IMR-90 (cell line): Measurements from ENCODE around the gene SLC18A3. TPM values are rescaled to one million over a fixed set of nuclear protein-coding genes. Genes with fewer than 3 reads are reported as not detected.

Source experiments
- ATAC-seq: fragments of 200-7000 bp; cut with Tn5 transposase; 2 replicates; pipeline ENCODE4 v1.9.1; 2020; ENCODE audit warnings: low read depth, mild to moderate bottlenecking, moderate library complexity
- BruUV-seq: library from RNA; stranded (reverse); fragments of 400-500 nt; replicated peaks from 2 replicates; lab custom pipeline; 2021; lab: Mats Ljungman, UMichigan
- CTCF ChIA-PET: fragments of 300-600 bp; formaldehyde crosslinking; extraction: SDS; loops from one replicate; lab custom pipeline; 2021; ENCODE audit warnings: antibody characterized with exemption; lab: Yijun Ruan, JAX
- POLR2A ChIA-PET: fragments of 300-600 bp; sonication (Branson Sonifier 250); formaldehyde crosslinking; loops from one replicate; lab custom pipeline; 2022; ENCODE audit warnings: antibody characterized with exemption; ENCODE audit not compliant: unreplicated experiment; lab: Charles Lee
- DNase-seq: peaks from one replicate; pipeline ENCODE4 v3.0.0; 2013
- H2AFZ ChIP-seq: replicated peaks from 2 replicates; pipeline ENCODE3; 2013; ENCODE audit warnings: low read length, mild to moderate bottlenecking; ENCODE audit not compliant: poor library complexity
- H2AK5ac ChIP-seq: 2 replicates; pipeline ENCODE4 v1.6.1; 2013; ENCODE audit warnings: low read depth, low read length, inconsistent platforms
- H2AK9ac ChIP-seq: replicated peaks from 2 replicates; pipeline ENCODE3; 2013; ENCODE audit warnings: mild to moderate bottlenecking, low read depth, low read length, moderate library complexity; ENCODE audit not compliant: poor library complexity
- H2BK120ac ChIP-seq: 2 replicates; pipeline ENCODE4 v1.6.1; 2013; ENCODE audit warnings: low read depth, low read length, inconsistent platforms
- H2BK15ac ChIP-seq: 3 replicates; pipeline ENCODE4 v1.6.1; 2013; ENCODE audit warnings: low read depth, low read length, inconsistent platforms
- H2BK20ac ChIP-seq: 2 replicates; pipeline ENCODE4 v1.6.1; 2013; ENCODE audit warnings: low read depth, mild to moderate bottlenecking, inconsistent platforms, low read length, moderate library complexity
- H2BK5ac ChIP-seq: 2 replicates; pipeline ENCODE4 v1.6.1; 2013; ENCODE audit warnings: mild to moderate bottlenecking, low read depth, low read length, inconsistent platforms; ENCODE audit not compliant: poor library complexity, severe bottlenecking
- H3K14ac ChIP-seq: replicated peaks from 2 replicates; pipeline ENCODE4 v1.6.1; 2013; ENCODE audit warnings: low read depth, low read length, inconsistent platforms
- H3K18ac ChIP-seq: 2 replicates; pipeline ENCODE4 v1.6.1; 2013; ENCODE audit warnings: low read depth, low read length, control low read depth
- H3K23ac ChIP-seq: 2 replicates; pipeline ENCODE4 v1.6.1; 2013; ENCODE audit warnings: low read depth, low read length, inconsistent platforms
- H3K27ac ChIP-seq: 2 replicates; pipeline ENCODE4 v1.5.1; 2013; ENCODE audit warnings: mild to moderate bottlenecking, control low read depth, low read length; ENCODE audit not compliant: insufficient read depth
- H3K27me3 ChIP-seq: 2 replicates; pipeline ENCODE4 v1.6.1; 2013; ENCODE audit warnings: low read length; ENCODE audit not compliant: control insufficient read depth, insufficient read depth
- H3K36me3 ChIP-seq: 2 replicates; pipeline ENCODE4 v1.6.1; 2013; ENCODE audit warnings: low read length, mixed read lengths; ENCODE audit not compliant: control insufficient read depth, insufficient read depth
- H3K4ac ChIP-seq: 2 replicates; pipeline ENCODE4 v1.6.1; 2013; ENCODE audit warnings: low read depth, low read length, inconsistent platforms
- H3K4me1 ChIP-seq: 2 replicates; pipeline ENCODE4 v1.6.1; 2013; ENCODE audit warnings: low read length, mixed read lengths; ENCODE audit not compliant: control insufficient read depth, insufficient read depth
- H3K4me2 ChIP-seq: 2 replicates; pipeline ENCODE4 v1.6.1; 2013; ENCODE audit warnings: low read depth, mild to moderate bottlenecking, control low read depth, low read length, moderate library complexity
- H3K4me3 ChIP-seq: 2 replicates; pipeline ENCODE4 v1.5.1; 2013; ENCODE audit warnings: low read depth, mild to moderate bottlenecking, control low read depth, low read length, moderate library complexity; ENCODE audit not compliant: insufficient read depth
- H3K56ac ChIP-seq: 2 replicates; pipeline ENCODE4 v1.6.1; 2013; ENCODE audit warnings: low read length, inconsistent platforms; ENCODE audit not compliant: insufficient read depth; ENCODE audit errors: extremely low read depth
- H3K79me1 ChIP-seq, 2 experiments: 2 replicates each; pipeline ENCODE4 v1.6.1; 2013; ENCODE audit warnings: low read length in 2 of 2, inconsistent platforms in 1 of 2, low read depth in 1 of 2
- H3K9ac ChIP-seq: 2 replicates; pipeline ENCODE4 v1.6.1; 2013; ENCODE audit warnings: low read depth, low read length, control low read depth
- H3K9me1 ChIP-seq: 2 replicates; pipeline ENCODE4 v1.6.1; 2013; ENCODE audit warnings: low read length, inconsistent platforms; ENCODE audit not compliant: insufficient read depth
- H3K9me3 ChIP-seq: 2 replicates; pipeline ENCODE4 v1.6.1; 2013; ENCODE audit warnings: low read length; ENCODE audit not compliant: control insufficient read depth, insufficient read depth
- H4K20me1 ChIP-seq: 2 replicates; pipeline ENCODE4 v1.6.1; 2013; ENCODE audit warnings: low read length, inconsistent platforms; ENCODE audit not compliant: insufficient read depth
- H4K5ac ChIP-seq: 2 replicates; pipeline ENCODE4 v1.6.1; 2013; ENCODE audit warnings: mild to moderate bottlenecking, low read depth, low read length, control low read depth
- H4K8ac ChIP-seq, 2 experiments: 2 replicates each; pipeline ENCODE4 v1.6.1; 2013; ENCODE audit warnings: low read depth in 2 of 2, low read length in 2 of 2, control low read depth in 1 of 2, inconsistent platforms in 1 of 2
- H4K91ac ChIP-seq: 2 replicates; pipeline ENCODE4 v1.6.1; 2013; ENCODE audit warnings: low read depth, low read length, inconsistent platforms; ENCODE audit not compliant: insufficient read depth
- MAFK ChIP-seq: IDR thresholded peaks from 2 replicates; pipeline ENCODE4 v1.6.1; 2012; ENCODE audit warnings: low read depth, low read length, improper control_type of control experiment
- NFE2L2 ChIP-seq: fragments of 150-350 bp; IDR thresholded peaks from 2 replicates; pipeline ENCODE4 v1.6.1; 2016; ENCODE audit warnings: low read depth, mild to moderate bottlenecking, low read length
- WGBS, 2 experiments: methylation state at CpG; one replicate each; pipeline versions ENCODE4 v1.1.5 to v1.1.7; 2013; ENCODE audit warnings: missing lambda C conversion rate in 2 of 2; ENCODE audit not compliant: insufficient read length in 1 of 2; ENCODE audit errors: extremely low coverage in 2 of 2; 5-methylcytosine and 5-hydroxymethylcytosine counted together
- dilution Hi-C: fragments of 300-500 bp; cut with HindIII; formaldehyde crosslinking; loops from one replicate; pipeline ENCODE4 v1.14.3; 2018; ENCODE audit warnings: low sequenced_read_pairs; ENCODE audit not compliant: unreplicated experiment
- in situ Hi-C: fragments of 300-500 bp; cut with MboI; formaldehyde crosslinking; loops from 3 replicates; pipeline ENCODE4 v1.14.3; 2019; ENCODE audit warnings: low sequenced_read_pairs, inconsistent platforms, mixed read lengths
- intact Hi-C: fragments of 100-400 bp; cut with micrococcal nuclease; formaldehyde crosslinking; loops from 2 replicates; pipeline ENCODE4 v1.10.0; 2022
- polyA plus RNA-seq, 3 experiments: library from polyadenylated mRNA; depleted of rRNA; stranded (reverse); fragments of >200 nt; gene quantifications; 2 replicates each; pipeline ENCODE4 v1.2.3, GENCODE V29; 2012; ENCODE audit warnings: low replicate concordance in 1 of 3
- total RNA-seq: library from RNA; depleted of rRNA; stranded (reverse); fragments of >200 nt; gene quantifications from 2 replicates; pipeline ENCODE4 v1.2.3, GENCODE V29; 2012

Gene SLC18A3
- total and polyA plus RNA-seq, 2 of the 4 experiments (the other 2 are of a cell fraction) = not detected

- CTCF ChIA-PET = no interaction called here
These were observed 42.5 kb downstream of the SLC18A3 start for GRCh38 chr10:49652421-49653272.

More at GRCh38 chr10:49652421-49653272, 42.5 kb downstream of the SLC18A3 start:
- Histone ChIP-seq H3K23ac (no peak overlapping the region), H2AK9ac (no peak overlapping the region), H3K9ac (no peak overlapping the region), H3K4me1 (no peaks in the 10 kb centered on the region), H3K27ac (no peak overlapping the region), H3K9me1 (no peaks in the 10 kb centered on the region), H3K14ac (no peak overlapping the region), H3K18ac (no peak overlapping the region), H3K36me3 (no peaks in the 10 kb centered on the region), H4K5ac (no peak overlapping the region), H4K8ac (no peak overlapping the region), H3K4me3 (no peak overlapping the region), H4K20me1 (no peaks in the 10 kb centered on the region), H2BK120ac (no peak overlapping the region), H2BK15ac (no peak overlapping the region), H3K9me3 (no peaks in the 10 kb centered on the region), H3K4me2 (no peak overlapping the region), H3K27me3 (peaks cover 11% of the 10 kb centered on the region), H2BK20ac (no peak overlapping the region), H2BK5ac (no peak overlapping the region), H2AK5ac (no peak overlapping the region), H3K79me1 (no peaks in the 10 kb centered on the region), H3K4ac (no peak overlapping the region), H3K56ac (no peak overlapping the region), H4K91ac (no peak overlapping the region), H2AFZ (no peak overlapping the region)
- POLR2A ChIA-PET = no interaction called here
- dilution Hi-C loops = no loop called here
- intact Hi-C loops = no loop called here
- 77% methylated on average over 4 of the region's 15 CpGs; no CpG with 5 or more reads in 1 of the 2 experiments for WGBS, 2 experiments
- ATAC-seq (no peak), DNase-seq (no peak)
- TF ChIP-seq NFE2L2 (no peak), MAFK (no peak)
- BruUV-seq = no TSS peak
- in situ Hi-C loops = no loop called here
